Endothelial cell of umbilical vein (primary cell): ENCODE measurements around the gene APBB1. TPM values are rescaled to one million over a fixed set of nuclear protein-coding genes. Genes with fewer than 3 reads are reported as not detected.

Source experiments
- BruUV-seq: library from RNA; stranded (reverse); fragments of 400-500 nt; replicated peaks from 2 replicates; lab custom pipeline; 2021; lab: Mats Ljungman, UMichigan
- CTCF ChIA-PET: fragments of 300-600, 350-600 bp; sonication (Branson Sonifier 250); formaldehyde crosslinking; loops from one replicate; lab custom pipeline; 2021; ENCODE audit warnings: antibody characterized with exemption, inconsistent platforms; lab: Charles Lee
- POLR2A ChIA-PET: fragments of 300-600, 350-600 bp; sonication (Branson Sonifier 250); formaldehyde crosslinking; loops from one replicate; lab custom pipeline; 2021; ENCODE audit warnings: antibody characterized with exemption, inconsistent platforms; lab: Charles Lee
- DNase-seq: peaks from one replicate; pipeline ENCODE4 v3.0.0-alpha.2; 2011; ENCODE audit warnings: low read depth, low spot score
- FAIRE-seq: peaks from 2 replicates; lab custom pipeline; 2011; peaks lifted over from hg19 to GRCh38; lab: Jason Lieb, UNC
- H2AFZ ChIP-seq: 2 replicates; pipeline ENCODE4 v1.6.0; 2012; ENCODE audit warnings: low read depth, low read length, control low read depth, inconsistent platforms
- H3K27ac ChIP-seq: 2 replicates; pipeline ENCODE4 v1.5.1; 2011; ENCODE audit warnings: low read depth, mild to moderate bottlenecking, control low read depth, low read length, moderate library complexity; ENCODE audit not compliant: insufficient read depth
- H3K27me3 ChIP-seq, 2 experiments: 2 replicates each; pipeline versions ENCODE4 v1.6.0 to v1.6.1; 2011; ENCODE audit warnings: low read length in 2 of 2, mixed read lengths in 1 of 2; ENCODE audit not compliant: control insufficient read depth in 2 of 2, insufficient read depth in 2 of 2
- H3K36me3 ChIP-seq, 2 experiments: 2 replicates in 1 of 2; 3 replicates in 1 of 2; pipeline ENCODE4 v1.5.1; 2011; ENCODE audit warnings: low read length in 2 of 2, mild to moderate bottlenecking in 1 of 2, moderate library complexity in 1 of 2; ENCODE audit not compliant: control insufficient read depth in 2 of 2, insufficient read depth in 2 of 2; ENCODE audit errors: extremely low read depth in 1 of 2
- H3K4me1 ChIP-seq: 3 replicates; pipeline ENCODE4 v1.5.1; 2011; ENCODE audit warnings: mild to moderate bottlenecking, low read length; ENCODE audit not compliant: control insufficient read depth, insufficient read depth; ENCODE audit errors: extremely low read depth
- H3K4me2 ChIP-seq: 2 replicates; pipeline ENCODE4 v1.6.1; 2011; ENCODE audit warnings: low read length, control low read depth, mixed read lengths; ENCODE audit not compliant: insufficient read depth
- H3K4me3 ChIP-seq, 3 experiments: fragments of 200-600 bp in 1 of 3; sonication (generic), shearing (Covaris generic) in 1 of 3; replicated peaks in 1 of 3; 2 replicates each; pipeline ENCODE4 v1.5.1; 2011 to 2016; ENCODE audit warnings: control low read depth in 3 of 3, low read length in 3 of 3, mild to moderate bottlenecking in 2 of 3, inconsistent platforms in 1 of 3, low read depth in 1 of 3, moderate library complexity in 1 of 3; ENCODE audit not compliant: insufficient read depth in 1 of 3
- H3K79me2 ChIP-seq: 2 replicates; pipeline ENCODE4 v1.6.0; 2012; ENCODE audit warnings: low read length, inconsistent platforms; ENCODE audit not compliant: control insufficient read depth, insufficient read depth
- H3K9ac ChIP-seq: replicated peaks from 2 replicates; pipeline ENCODE3; 2011; ENCODE audit warnings: low read length, control low read depth; ENCODE audit not compliant: insufficient read depth; ENCODE audit errors: extremely low read depth
- H3K9me1 ChIP-seq: replicated peaks from 3 replicates; pipeline ENCODE4 v1.6.0; 2011; ENCODE audit warnings: mild to moderate bottlenecking, low read length; ENCODE audit not compliant: control insufficient read depth, insufficient read depth; ENCODE audit errors: extremely low read depth
- H3K9me3 ChIP-seq: replicated peaks from 2 replicates; pipeline ENCODE4 v1.5.1; 2012; ENCODE audit warnings: low read length, inconsistent platforms; ENCODE audit not compliant: control insufficient read depth, insufficient read depth
- H4K20me1 ChIP-seq: replicated peaks from 2 replicates; pipeline ENCODE3; 2011; ENCODE audit warnings: mild to moderate bottlenecking, low read length; ENCODE audit not compliant: control insufficient read depth, insufficient read depth; ENCODE audit errors: extremely low read depth
- CTCF ChIP-seq, 2 donors: IDR thresholded peaks; 1 replicate in 1 of 2; 2 replicates in 1 of 2; pipeline ENCODE4 v1.5.1; 2011; ENCODE audit warnings: low read length in 2 of 2, mild to moderate bottlenecking in 2 of 2, moderate library complexity in 2 of 2, control low read depth in 1 of 2, inconsistent platforms in 1 of 2, low read depth in 1 of 2; ENCODE audit not compliant: insufficient read depth in 1 of 2; ENCODE audit errors: extremely low read depth in 1 of 2
- EZH2 ChIP-seq: IDR thresholded peaks from 2 replicates; pipeline ENCODE4 v1.6.1; 2012; ENCODE audit warnings: borderline replicate concordance, low read depth, mild to moderate bottlenecking, moderate library complexity, low read length, inconsistent platforms; ENCODE audit not compliant: severe bottlenecking
- FOS ChIP-seq: IDR thresholded peaks from 2 replicates; pipeline ENCODE4 v1.6.1; 2011; ENCODE audit warnings: mild to moderate bottlenecking, low read length, moderate library complexity, borderline replicate concordance; ENCODE audit not compliant: insufficient read depth
- GATA2 ChIP-seq: IDR thresholded peaks from 2 replicates; pipeline ENCODE4 v1.7.0; 2011; ENCODE audit warnings: low read depth, mild to moderate bottlenecking, moderate library complexity, mixed read lengths, low read length; ENCODE audit not compliant: insufficient read length, insufficient read depth
- JUN ChIP-seq: IDR thresholded peaks from 2 replicates; pipeline ENCODE4 v1.6.1; 2011; ENCODE audit warnings: borderline replicate concordance, low read depth; ENCODE audit not compliant: insufficient read length, insufficient read depth
- MAX ChIP-seq: IDR thresholded peaks from 2 replicates; pipeline ENCODE4 v1.6.1; 2011; ENCODE audit not compliant: insufficient read depth, insufficient read length
- MYC ChIP-seq: IDR thresholded peaks from one replicate; pipeline ENCODE4 v1.6.1; 2011; ENCODE audit warnings: mild to moderate bottlenecking, low read depth, low read length
- POLR2A ChIP-seq: IDR thresholded peaks from 2 replicates; pipeline ENCODE4 v1.6.1; 2012; ENCODE audit warnings: low read depth, mild to moderate bottlenecking, control low read depth, low read length
- POLR2AphosphoS5 ChIP-seq: IDR thresholded peaks from 2 replicates; pipeline ENCODE4 v1.6.1; 2012; ENCODE audit warnings: low read depth, mild to moderate bottlenecking, control low read depth, low read length, moderate library complexity; ENCODE audit not compliant: insufficient read depth
- dilution Hi-C: fragments of 300-500 bp; cut with MboI; formaldehyde crosslinking; loops from one replicate; pipeline ENCODE4 v1.15.0; 2019; ENCODE audit warnings: low sequenced_read_pairs; ENCODE audit not compliant: extremely low pct_ligation_motif_present
- intact Hi-C: fragments of 100-400 bp; cut with micrococcal nuclease; formaldehyde crosslinking; loops from one replicate; pipeline ENCODE4 v1.10.0; 2022
- polyA plus RNA-seq, 4 experiments: library from polyadenylated mRNA; depleted of rRNA in 3 of 4; stranded (reverse) in 3 of 4; unstranded in 1 of 4; fragments of >200 nt; gene quantifications; 2 replicates each; pipeline versions ENCODE4 v1.2.1 to v1.2.3, GENCODE V29; 2011 to 2012; ENCODE audit warnings: missing spikeins in 1 of 4
- total RNA-seq: library from RNA; stranded (reverse); gene quantifications from 2 replicates; pipeline ENCODE4 v1.2.3, GENCODE V29; 2021

APBB1 gene
- total and polyA plus RNA-seq, 2 donors (not counting 3 experiments of a cell fraction or from before 2014, with no cell fraction given): 48.0 to 63.5 TPM

GRCh38 chr11:6345366-6345765, 73.5 kb downstream of the APBB1 start:
- H3K27ac ChIP-seq: no peak overlapping the region
- H3K9ac ChIP-seq: no peak overlapping the region
- H2AFZ ChIP-seq: no peak overlapping the region
- ChIA-PET CTCF (interaction anchor here (0.6 to 1.6 kb wide), 6 partner anchors 9 to 47 kb away, joined by 3 to 8 read pairs (median 3); no protein-coding TSS in a partner anchor), POLR2A (no interaction called here)
- H3K4me1 ChIP-seq: no peaks in the 10 kb centered on the region
- H3K79me2 ChIP-seq: no peaks in the 10 kb centered on the region
- intact Hi-C loops: no loop called here
- H3K36me3 ChIP-seq: no peaks in the 10 kb centered on the region
- no TSS peak for BruUV-seq
- dilution Hi-C loops: no loop called here
- no peaks in the 10 kb centered on the region for H4K20me1 ChIP-seq
- DNase-seq (no peak), FAIRE-seq (no peak)
- peaks cover 2 to 3% of the 10 kb centered on the region in 2 experiments for H3K27me3 ChIP-seq
- no peak overlapping the region for H3K4me3 ChIP-seq
- no peaks in the 10 kb centered on the region for H3K9me3 ChIP-seq
- no peaks in the 10 kb centered on the region for H3K9me1 ChIP-seq
- TF ChIP-seq POLR2A (no peak), MAX (no peak), FOS (no peak), EZH2 (no peak), POLR2AphosphoS5 (no peak), CTCF (IDR thresholded peaks at IDR 0.05; ENCODE audit: extremely low read depth in 1 of 2, insufficient read depth in 1 of 2, low read depth in 1 of 2, low read length in 2 of 2) (no peak), MYC (no peak), GATA2 (no peak), JUN (no peak)
- no peak overlapping the region for H3K4me2 ChIP-seq

Other genes with a start within 250 kb of the APBB1 start
- gene OR52B2, start 248.8 kb downstream of the APBB1 start, total RNA-seq: not detected in 2 replicates
- gene OR52B2, start 248.8 kb downstream of the APBB1 start, polyA plus RNA-seq: not detected in 2 replicates
- gene OR52W1, start 219.9 kb downstream of the APBB1 start, total RNA-seq: not detected in 2 replicates
- not detected in 2 replicates for gene OR52W1, start 219.9 kb downstream of the APBB1 start, polyA plus RNA-seq
- gene C11orf42, start 213.5 kb downstream of the APBB1 start, total RNA-seq: not detected in 2 replicates
- gene C11orf42, start 213.5 kb downstream of the APBB1 start, polyA plus RNA-seq: not detected in 2 replicates
- gene FHIP1B, start 184.5 kb downstream of the APBB1 start, total RNA-seq: 21.3 and 23.0 TPM in 2 replicates
- 50.1 and 61.5 TPM in 2 replicates for gene FHIP1B, start 184.5 kb downstream of the APBB1 start, polyA plus RNA-seq
- not detected in 2 replicates for gene CNGA4, start 180.0 kb downstream of the APBB1 start, total RNA-seq
- gene CNGA4, start 180.0 kb downstream of the APBB1 start, polyA plus RNA-seq: 0.11 TPM in 1 of 2 replicates, not detected in the other
- gene CCKBR, start 159.3 kb downstream of the APBB1 start, total RNA-seq: not detected in 2 replicates
- not detected in 2 replicates for gene CCKBR, start 159.3 kb downstream of the APBB1 start, polyA plus RNA-seq
- 153 and 164 TPM in 2 replicates for gene CAVIN3, start 98.6 kb downstream of the APBB1 start, total RNA-seq
- gene CAVIN3, start 98.6 kb downstream of the APBB1 start, polyA plus RNA-seq: 221 and 241 TPM in 2 replicates
- 51.9 and 58.9 TPM in 2 replicates for gene SMPD1, start 28.6 kb downstream of the APBB1 start, total RNA-seq
- 93.6 and 105 TPM in 2 replicates for gene SMPD1, start 28.6 kb downstream of the APBB1 start, polyA plus RNA-seq
- 1.3 and 2.1 TPM in 2 replicates for gene HPX, start 21.9 kb upstream of the APBB1 start, total RNA-seq
- gene HPX, start 21.9 kb upstream of the APBB1 start, polyA plus RNA-seq: 1.5 and 1.6 TPM in 2 replicates
- 25.6 and 29.2 TPM in 2 replicates for gene TRIM3, start 54.8 kb upstream of the APBB1 start, total RNA-seq
- gene TRIM3, start 54.8 kb upstream of the APBB1 start, polyA plus RNA-seq: 21.8 and 22.2 TPM in 2 replicates
- gene ARFIP2, start 62.2 kb upstream of the APBB1 start, total RNA-seq: 46.7 and 48.4 TPM in 2 replicates
- gene ARFIP2, start 62.2 kb upstream of the APBB1 start, polyA plus RNA-seq: 62.9 and 64.6 TPM in 2 replicates
- gene TIMM10B, start 62.4 kb upstream of the APBB1 start, total RNA-seq: 29.2 and 31.3 TPM in 2 replicates
- 36.5 and 41.8 TPM in 2 replicates for gene TIMM10B, start 62.4 kb upstream of the APBB1 start, polyA plus RNA-seq
- gene DNHD1, start 78.2 kb upstream of the APBB1 start, total RNA-seq: 6.5 and 8.6 TPM in 2 replicates
- 3.7 and 4.4 TPM in 2 replicates for gene DNHD1, start 78.2 kb upstream of the APBB1 start, polyA plus RNA-seq
- 19.4 and 23.3 TPM in 2 replicates for gene RRP8, start 184.5 kb upstream of the APBB1 start, total RNA-seq
- gene RRP8, start 184.5 kb upstream of the APBB1 start, polyA plus RNA-seq: 6.4 and 7.2 TPM in 2 replicates
- 221 and 233 TPM in 2 replicates for gene ILK, start 184.7 kb upstream of the APBB1 start, total RNA-seq
- 296 and 299 TPM in 2 replicates for gene ILK, start 184.7 kb upstream of the APBB1 start, polyA plus RNA-seq
- 86.2 and 105 TPM in 2 replicates for gene TAF10, start 193.1 kb upstream of the APBB1 start, total RNA-seq
- gene TAF10, start 193.1 kb upstream of the APBB1 start, polyA plus RNA-seq: 149 and 208 TPM in 2 replicates
- gene TPP1, start 200.3 kb upstream of the APBB1 start, total RNA-seq: 101 and 124 TPM in 2 replicates
- gene TPP1, start 200.3 kb upstream of the APBB1 start, polyA plus RNA-seq: 219 and 224 TPM in 2 replicates
- 73.0 and 73.1 TPM in 2 replicates for gene DCHS1, start 236.7 kb upstream of the APBB1 start, total RNA-seq
- 56.2 and 64.2 TPM in 2 replicates for gene DCHS1, start 236.7 kb upstream of the APBB1 start, polyA plus RNA-seq